HCT116 (cell line): ENCODE measurements around the gene MAP3K9. TPM values are rescaled to one million over a fixed set of nuclear protein-coding genes. Genes with fewer than 3 reads are reported as not detected.

Experiments used
- ATAC-seq: fragments of 200-7000 bp; cut with Tn5 transposase; 2 replicates; pipeline ENCODE4 v1.9.1; 2020; ENCODE audit warnings: mild to moderate bottlenecking, moderate library complexity
- BruUV-seq: library from RNA; stranded (reverse); fragments of 400-500 nt; replicated peaks from 2 replicates; lab custom pipeline; 2021; lab: Mats Ljungman, UMichigan
- CTCF ChIA-PET: fragments of 300-600 bp; sonication (Branson Sonifier 250); formaldehyde crosslinking; loops from one replicate; lab custom pipeline; 2021; ENCODE audit warnings: antibody characterized with exemption; lab: Charles Lee
- POLR2A ChIA-PET: fragments of 300-600, 350-600 bp; sonication (Branson Sonifier 250); formaldehyde crosslinking; loops from one replicate; lab custom pipeline; 2021; ENCODE audit warnings: antibody characterized with exemption; lab: Charles Lee
- RAD21 ChIA-PET, 2 experiments: fragments of 300-600 bp; sonication (Branson Sonifier 250); formaldehyde crosslinking; loops; one replicate each; lab custom pipeline; 2023; ENCODE audit warnings: low total read pairs in 2 of 2; ENCODE audit not compliant: uncharacterized antibody in 2 of 2, unreplicated experiment in 2 of 2, low non-redundant PET in 1 of 2; lab: Charles Lee
- DNase-seq: peaks from one replicate; pipeline ENCODE4 v3.0.0-alpha.2; 2010; ENCODE audit warnings: low read depth, low spot score
- H2AFZ ChIP-seq: fragments of 200-600 bp; shearing (Covaris generic), sonication (generic); 2 replicates; pipeline ENCODE4 v1.6.1; 2017; ENCODE audit warnings: low read depth, mixed run types, mixed read lengths, antibody characterized with exemption, low read length; ENCODE audit not compliant: poor library complexity, severe bottlenecking
- H3K27ac ChIP-seq: 2 replicates; pipeline ENCODE4 v1.5.1; 2012; ENCODE audit warnings: low read depth, low read length
- H3K27me3 ChIP-seq: fragments of 200-600 bp; sonication (generic); 2 replicates; pipeline ENCODE4 v1.6.1; 2016; ENCODE audit warnings: mixed run types, low read length, mixed read lengths; ENCODE audit not compliant: insufficient read depth
- H3K36me3 ChIP-seq, 2 experiments: fragments of 200-500 bp in 1 of 2; fragments of 200-600 bp in 1 of 2; sonication (Bioruptor generic) in 1 of 2; sonication (generic) in 1 of 2; 2 replicates each; pipeline versions ENCODE4 v1.5.1 to v1.6.1; 2014 to 2016; ENCODE audit warnings: low read length in 2 of 2, inconsistent platforms in 1 of 2, mixed read lengths in 1 of 2, mixed run types in 1 of 2; ENCODE audit not compliant: insufficient read depth in 2 of 2, control insufficient read depth in 1 of 2
- H3K4me1 ChIP-seq, 2 experiments: fragments of 200-600 bp in 1 of 2; sonication (generic) in 1 of 2; 2 replicates each; pipeline versions ENCODE4 v1.5.1 to v1.6.1; 2012 to 2017; ENCODE audit warnings: low read length in 2 of 2, inconsistent platforms in 1 of 2, mild to moderate bottlenecking in 1 of 2, mixed read lengths in 1 of 2, mixed run types in 1 of 2, moderate library complexity in 1 of 2; ENCODE audit not compliant: insufficient read depth in 2 of 2, control insufficient read depth in 1 of 2
- H3K4me2 ChIP-seq: fragments of 200-600 bp; sonication (generic); 2 replicates; pipeline ENCODE4 v1.6.1; 2017; ENCODE audit warnings: mixed run types, low read length, mixed read lengths
- H3K4me3 ChIP-seq, 2 experiments: fragments of 200-600 bp in 1 of 2; sonication (generic) in 1 of 2; replicated peaks in 1 of 2; 2 replicates each; pipeline ENCODE4 v1.5.1; 2011 to 2016; ENCODE audit warnings: low read length in 2 of 2, control low read depth in 1 of 2, low read depth in 1 of 2, mild to moderate bottlenecking in 1 of 2, mixed read lengths in 1 of 2, mixed run types in 1 of 2
- H3K79me2 ChIP-seq: fragments of 200-600 bp; sonication (generic); 2 replicates; pipeline ENCODE4 v1.6.1; 2017; ENCODE audit warnings: mild to moderate bottlenecking, mixed run types, low read length, moderate library complexity, mixed read lengths; ENCODE audit not compliant: insufficient read depth
- H3K9ac ChIP-seq: fragments of 200-600 bp; sonication (generic); 2 replicates; pipeline ENCODE4 v1.6.1; 2016; ENCODE audit warnings: low read length, mixed read lengths
- H3K9me2 ChIP-seq: fragments of 200-600 bp; sonication (generic), shearing (Covaris generic); 2 replicates; pipeline ENCODE4 v1.6.1; 2017; ENCODE audit warnings: mixed run types, mild to moderate bottlenecking, moderate library complexity; ENCODE audit not compliant: insufficient read depth
- H3K9me3 ChIP-seq, 2 experiments: fragments of 200-500 bp in 1 of 2; fragments of 200-600 bp in 1 of 2; sonication (Bioruptor generic) in 1 of 2; sonication (generic) in 1 of 2; 2 replicates each; pipeline ENCODE4 v1.6.1; 2014 to 2017; ENCODE audit warnings: low read length in 2 of 2, mixed read lengths in 2 of 2, inconsistent platforms in 1 of 2, low read depth in 1 of 2, mild to moderate bottlenecking in 1 of 2, mixed run types in 1 of 2, moderate library complexity in 1 of 2; ENCODE audit not compliant: control insufficient read depth in 1 of 2, insufficient read depth in 1 of 2
- H4K20me1 ChIP-seq: fragments of 200-600 bp; sonication (generic), shearing (Covaris generic); 2 replicates; pipeline ENCODE4 v1.6.1; 2017; ENCODE audit warnings: mixed run types, mild to moderate bottlenecking, moderate library complexity; ENCODE audit not compliant: insufficient read depth
- CEBPB ChIP-seq: IDR thresholded peaks from 2 replicates; pipeline ENCODE4 v1.6.1; 2012; ENCODE audit warnings: low read depth
- POLR2AphosphoS5 ChIP-seq: IDR thresholded peaks from 2 replicates; pipeline ENCODE4 v1.6.1; 2011; ENCODE audit warnings: mild to moderate bottlenecking, low read depth, low read length, moderate library complexity
- YY1 ChIP-seq: IDR thresholded peaks from 2 replicates; pipeline ENCODE4 v1.6.1; 2011; ENCODE audit warnings: low read length, low read depth, moderate library complexity, mild to moderate bottlenecking; ENCODE audit not compliant: insufficient replicate concordance; ENCODE audit errors: extremely low read depth
- intact Hi-C: fragments of 100-400 bp; cut with micrococcal nuclease; formaldehyde crosslinking; loops from 2 replicates; pipeline ENCODE4 v1.10.0; 2022
- total RNA-seq: library from RNA; stranded (reverse); gene quantifications from one replicate; pipeline ENCODE4 v1.2.1, GENCODE V29; 2021; ENCODE audit not compliant: unreplicated experiment
- TF ChIP-seq, protein P1 (sequence below), 3 experiments: fragments of 200-600 bp in 1 of 3; sonication (generic) in 1 of 3; IDR thresholded peaks in 2 of 3; conservative IDR thresholded peaks in 1 of 3; 2 replicates each; pipeline ENCODE4 v1.5.1; 2012 to 2017; ENCODE audit warnings: low read depth in 2 of 3, low read length in 2 of 3, antibody characterized with exemption in 1 of 3, borderline replicate concordance in 1 of 3, control low read depth in 1 of 3, mild to moderate bottlenecking in 1 of 3, mixed read lengths in 1 of 3, mixed run types in 1 of 3, moderate library complexity in 1 of 3; ENCODE audit not compliant: insufficient read depth in 1 of 3

Gene MAP3K9
- total RNA-seq, 1 experiment from 2014 or later: 11.7 TPM

GRCh38 chr14:70832561-70833305 is 23.4 kb upstream of the MAP3K9 start:
- Histone ChIP-seq H3K9me3 (peaks cover 0 to 6% of the 10 kb centered on the region in 2 experiments; a peak in 1 of 4 replicates), H3K79me2 (no peaks in the 10 kb centered on the region), H3K9me2 (no peaks in the 10 kb centered on the region), H3K4me1 (no peaks in the 10 kb centered on the region), H3K36me3 (no peaks in the 10 kb centered on the region), H3K27ac (no peak overlapping the region), H3K27me3 (no peaks in the 10 kb centered on the region), H4K20me1 (no peaks in the 10 kb centered on the region), H2AFZ (no peak overlapping the region), H3K4me2 (no peak overlapping the region), H3K9ac (no peak overlapping the region), H3K4me3 (no peak overlapping the region)
- BruUV-seq: no TSS peak
- DNase-seq: no peak
- TF ChIP-seq, protein P1, sequence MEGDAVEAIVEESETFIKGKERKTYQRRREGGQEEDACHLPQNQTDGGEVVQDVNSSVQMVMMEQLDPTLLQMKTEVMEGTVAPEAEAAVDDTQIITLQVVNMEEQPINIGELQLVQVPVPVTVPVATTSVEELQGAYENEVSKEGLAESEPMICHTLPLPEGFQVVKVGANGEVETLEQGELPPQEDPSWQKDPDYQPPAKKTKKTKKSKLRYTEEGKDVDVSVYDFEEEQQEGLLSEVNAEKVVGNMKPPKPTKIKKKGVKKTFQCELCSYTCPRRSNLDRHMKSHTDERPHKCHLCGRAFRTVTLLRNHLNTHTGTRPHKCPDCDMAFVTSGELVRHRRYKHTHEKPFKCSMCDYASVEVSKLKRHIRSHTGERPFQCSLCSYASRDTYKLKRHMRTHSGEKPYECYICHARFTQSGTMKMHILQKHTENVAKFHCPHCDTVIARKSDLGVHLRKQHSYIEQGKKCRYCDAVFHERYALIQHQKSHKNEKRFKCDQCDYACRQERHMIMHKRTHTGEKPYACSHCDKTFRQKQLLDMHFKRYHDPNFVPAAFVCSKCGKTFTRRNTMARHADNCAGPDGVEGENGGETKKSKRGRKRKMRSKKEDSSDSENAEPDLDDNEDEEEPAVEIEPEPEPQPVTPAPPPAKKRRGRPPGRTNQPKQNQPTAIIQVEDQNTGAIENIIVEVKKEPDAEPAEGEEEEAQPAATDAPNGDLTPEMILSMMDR (IDR thresholded peaks at IDR 0.05 in 2 of 3, conservative IDR thresholded peaks at IDR 0.05 in 1 of 3; ENCODE audit: borderline replicate concordance in 1 of 3, insufficient read depth in 1 of 3, low read depth in 2 of 3, low read length in 2 of 3): no peak
- TF ChIP-seq POLR2AphosphoS5 (no peak), YY1 (no peak), CEBPB (no peak)
- intact Hi-C loops: no loop called here
- ChIA-PET RAD21 (no interaction called here), CTCF (interaction anchor here (0.9 kb wide), 1 partner anchor 15 kb away, joined by 3 read pairs; no protein-coding TSS in a partner anchor), POLR2A (no interaction called here)
- no peak for ATAC-seq
